Chondrocyte (in vitro differentiated cells): ENCODE results near the gene KCNAB2. TPM values are rescaled to one million over a fixed set of nuclear protein-coding genes. Genes with fewer than 3 reads are reported as not detected.
A peak's percentile ranks its signal among the peaks of the same experiment; 100 is the strongest.

ENCODE experiments used
- DNase-seq: peaks from one replicate; pipeline ENCODE4 v3.0.0; 2021; ENCODE audit warnings: mixed read lengths, low spot score
- H3K27ac Mint-ChIP-seq: one replicate; pipeline ENCODE4 v1.8.0; 2021; ENCODE audit warnings: mild to moderate bottlenecking, moderate library complexity, mixed read lengths; ENCODE audit not compliant: unreplicated experiment
- H3K27me3 Mint-ChIP-seq: 2 replicates; pipeline ENCODE4 v1.8.0; 2021; ENCODE audit warnings: low read depth, mixed read lengths
- H3K36me3 Mint-ChIP-seq: 2 replicates; pipeline ENCODE4 v1.8.0; 2021; ENCODE audit warnings: low read depth, mixed read lengths
- H3K4me1 Mint-ChIP-seq: 2 replicates; pipeline ENCODE4 v1.8.0; 2021; ENCODE audit warnings: low read depth, mild to moderate bottlenecking, mixed read lengths
- H3K4me3 Mint-ChIP-seq: one replicate; pipeline ENCODE4 v1.8.0; 2021; ENCODE audit warnings: mild to moderate bottlenecking, moderate library complexity, mixed read lengths; ENCODE audit not compliant: unreplicated experiment
- H3K9me3 Mint-ChIP-seq: 2 replicates; pipeline ENCODE4 v1.8.0; 2021; ENCODE audit warnings: low read depth, mixed read lengths
- total RNA-seq: library from RNA; stranded (reverse); gene quantifications from 3 replicates; pipeline ENCODE4 v1.2.1, GENCODE V29; 2021
- TF ChIP-seq, protein P1 (sequence below): fragments of 200-600 bp; sonication (generic); IDR thresholded peaks from 2 replicates; pipeline ENCODE4 v1.5.0; 2021; ENCODE audit warnings: antibody characterized with exemption, mild to moderate bottlenecking, moderate library complexity

Gene KCNAB2
- total RNA-seq, 1 donor from 2014 or later, result 5.2 TPM

DNA sequence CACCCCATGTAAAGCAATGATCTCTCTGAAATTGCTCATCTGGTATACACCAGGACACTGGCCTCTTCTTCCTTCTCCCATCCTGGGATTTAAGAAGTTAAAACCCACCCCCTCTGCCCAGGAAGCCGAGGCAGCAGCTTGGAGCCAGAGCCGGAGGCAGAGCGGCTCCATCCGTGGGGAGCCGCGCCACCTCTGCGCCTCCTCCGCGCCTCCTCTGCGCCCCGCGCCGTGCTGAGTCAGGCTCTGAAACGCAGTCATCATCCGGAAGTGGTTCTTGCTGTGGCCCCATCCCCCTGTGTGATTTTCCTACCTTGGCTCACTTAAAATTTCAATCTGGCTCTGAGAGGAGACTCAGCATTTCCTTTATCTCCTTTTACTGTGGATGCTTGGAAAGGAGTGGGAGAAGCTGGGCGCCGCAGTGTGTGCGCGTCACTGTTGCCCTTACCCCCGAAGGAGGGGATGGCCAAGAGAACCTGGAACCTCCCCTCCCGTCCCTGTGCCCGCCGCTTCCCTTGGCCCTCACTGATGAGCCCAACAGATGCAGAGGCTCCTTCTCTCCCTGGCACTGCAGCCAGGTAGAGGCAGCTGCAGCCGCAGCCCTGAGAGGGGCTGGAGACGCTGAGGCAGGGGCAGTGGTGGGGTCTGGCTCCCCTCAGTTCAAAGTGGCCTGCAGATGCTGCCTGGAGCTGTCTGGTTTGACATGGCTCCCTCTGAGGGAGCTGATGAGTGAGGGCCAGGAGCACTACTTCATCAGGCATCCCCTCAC is 38.2 kb upstream of the KCNAB2 start:
- H3K9me3 Mint-ChIP-seq, result no peaks in the 10 kb centered on the region
- TF ChIP-seq, protein P1, sequence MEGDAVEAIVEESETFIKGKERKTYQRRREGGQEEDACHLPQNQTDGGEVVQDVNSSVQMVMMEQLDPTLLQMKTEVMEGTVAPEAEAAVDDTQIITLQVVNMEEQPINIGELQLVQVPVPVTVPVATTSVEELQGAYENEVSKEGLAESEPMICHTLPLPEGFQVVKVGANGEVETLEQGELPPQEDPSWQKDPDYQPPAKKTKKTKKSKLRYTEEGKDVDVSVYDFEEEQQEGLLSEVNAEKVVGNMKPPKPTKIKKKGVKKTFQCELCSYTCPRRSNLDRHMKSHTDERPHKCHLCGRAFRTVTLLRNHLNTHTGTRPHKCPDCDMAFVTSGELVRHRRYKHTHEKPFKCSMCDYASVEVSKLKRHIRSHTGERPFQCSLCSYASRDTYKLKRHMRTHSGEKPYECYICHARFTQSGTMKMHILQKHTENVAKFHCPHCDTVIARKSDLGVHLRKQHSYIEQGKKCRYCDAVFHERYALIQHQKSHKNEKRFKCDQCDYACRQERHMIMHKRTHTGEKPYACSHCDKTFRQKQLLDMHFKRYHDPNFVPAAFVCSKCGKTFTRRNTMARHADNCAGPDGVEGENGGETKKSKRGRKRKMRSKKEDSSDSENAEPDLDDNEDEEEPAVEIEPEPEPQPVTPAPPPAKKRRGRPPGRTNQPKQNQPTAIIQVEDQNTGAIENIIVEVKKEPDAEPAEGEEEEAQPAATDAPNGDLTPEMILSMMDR, result no peak
- peak; percentile 66 for DNase-seq
- H3K27ac Mint-ChIP-seq, result no peak overlapping the region
- peaks cover 16% of the 10 kb centered on the region for H3K27me3 Mint-ChIP-seq
- no peak overlapping the region for H3K4me3 Mint-ChIP-seq
- H3K4me1 Mint-ChIP-seq, result no peaks in the 10 kb centered on the region
- H3K36me3 Mint-ChIP-seq, result no peaks in the 10 kb centered on the region

DNA sequence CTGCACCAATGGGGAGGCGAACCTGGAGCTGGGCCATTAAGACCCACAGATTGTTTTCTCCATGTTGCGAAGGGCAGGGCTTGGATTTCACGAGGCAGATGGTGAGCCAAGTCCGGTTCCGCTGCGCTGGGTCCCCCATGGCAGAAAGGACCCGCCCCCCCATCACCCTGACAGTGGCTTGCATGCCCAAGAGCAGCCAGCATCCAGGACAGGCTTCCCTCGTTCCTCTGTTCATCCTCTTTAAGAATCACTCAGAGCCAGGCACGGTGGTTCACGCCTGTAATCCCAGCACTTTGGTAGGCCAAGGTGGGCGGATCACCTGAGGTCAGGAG is 37.6 kb upstream of the KCNAB2 start:
- TF ChIP-seq, protein P1, result no peak
- no peaks in the 10 kb centered on the region for H3K36me3 Mint-ChIP-seq
- no peaks in the 10 kb centered on the region for H3K9me3 Mint-ChIP-seq
- no peaks in the 10 kb centered on the region for H3K4me1 Mint-ChIP-seq
- DNase-seq, result peak; percentile 47
- no peak overlapping the region for H3K27ac Mint-ChIP-seq
- no peak overlapping the region for H3K4me3 Mint-ChIP-seq
- peaks cover 14% of the 10 kb centered on the region for H3K27me3 Mint-ChIP-seq

DNA sequence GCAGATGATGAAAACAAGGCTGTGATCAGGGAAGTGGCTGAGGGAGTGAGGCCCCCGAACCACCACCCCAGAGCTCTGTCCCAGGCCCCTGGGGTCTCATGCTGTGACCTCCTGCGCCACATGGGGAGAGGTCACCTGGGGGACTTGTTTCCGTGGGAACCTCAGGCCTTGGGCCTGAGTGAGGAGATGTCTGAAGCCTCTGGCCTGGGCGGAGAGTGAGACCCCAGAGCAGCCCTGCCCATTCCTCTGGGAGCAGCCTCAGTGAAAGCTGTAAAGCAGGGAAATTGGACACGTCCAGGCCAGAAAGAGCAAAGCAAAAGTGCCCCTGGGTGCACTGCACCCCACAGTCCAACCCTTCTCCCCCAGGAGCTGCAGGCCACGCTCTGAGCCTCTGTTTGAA is 37.0 kb upstream of the KCNAB2 start:
- H3K27me3 Mint-ChIP-seq, result peaks cover 8% of the 10 kb centered on the region

DNA sequence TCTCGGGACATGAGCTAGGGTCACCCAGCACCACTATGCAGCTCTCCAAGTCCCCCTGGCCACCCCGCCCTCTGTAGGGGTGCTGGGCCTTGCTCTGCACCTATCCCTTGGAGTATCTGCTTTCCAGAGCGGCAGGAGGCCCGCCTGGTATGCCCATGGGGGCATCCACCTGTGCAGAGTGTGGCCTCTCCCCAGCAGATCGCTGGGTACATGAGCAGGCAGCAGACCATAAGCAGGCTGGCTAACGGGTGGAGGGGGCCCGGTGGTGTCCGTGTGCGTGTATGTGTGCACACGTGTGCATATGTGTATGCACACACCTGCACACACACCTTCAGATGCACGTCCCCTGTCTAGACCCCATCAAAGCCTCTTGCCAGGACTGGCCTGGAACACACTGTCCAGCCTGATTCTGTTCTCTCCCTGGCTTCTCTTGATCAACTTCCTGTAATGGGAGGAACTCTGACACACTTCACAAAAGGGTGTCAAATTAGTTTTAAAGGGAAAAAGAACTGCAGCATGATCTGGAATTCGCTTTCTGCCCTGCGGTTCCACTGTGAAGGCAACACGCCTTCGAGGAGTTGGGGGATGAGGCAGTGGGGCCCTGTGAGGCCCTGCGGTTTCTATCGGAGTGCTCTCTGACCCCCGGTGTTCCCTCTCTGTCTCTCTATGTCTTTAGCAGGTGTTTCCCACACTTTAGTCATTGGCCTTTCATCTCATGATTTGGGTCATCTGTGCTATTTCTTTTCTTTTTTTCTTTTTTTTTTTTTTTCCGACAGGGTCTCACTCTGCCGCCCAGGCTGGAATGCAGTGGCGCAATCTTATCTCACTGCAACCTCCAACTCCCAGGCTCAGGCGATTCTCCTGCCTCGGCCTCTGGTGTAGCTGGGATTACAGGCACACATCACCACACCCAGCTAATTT is 36.3 kb upstream of the KCNAB2 start:
- no peaks in the 10 kb centered on the region for H3K9me3 Mint-ChIP-seq
- H3K4me3 Mint-ChIP-seq, result no peak overlapping the region
- no peaks in the 10 kb centered on the region for H3K36me3 Mint-ChIP-seq
- DNase-seq, result peak; percentile 83
- peaks cover 4% of the 10 kb centered on the region for H3K27me3 Mint-ChIP-seq
- TF ChIP-seq, protein P1, result no peak
- H3K27ac Mint-ChIP-seq, result no peak overlapping the region
- no peaks in the 10 kb centered on the region for H3K4me1 Mint-ChIP-seq

More for the DNA sequence above, 37.0 kb upstream of the KCNAB2 start:
- no peaks in the 10 kb centered on the region for H3K36me3 Mint-ChIP-seq
- no peaks in the 10 kb centered on the region for H3K9me3 Mint-ChIP-seq
- DNase-seq, result peak; percentile 68
- no peak overlapping the region for H3K4me3 Mint-ChIP-seq
- TF ChIP-seq, protein P1, result no peak
- H3K4me1 Mint-ChIP-seq, result no peaks in the 10 kb centered on the region
- no peak overlapping the region for H3K27ac Mint-ChIP-seq

DNA sequence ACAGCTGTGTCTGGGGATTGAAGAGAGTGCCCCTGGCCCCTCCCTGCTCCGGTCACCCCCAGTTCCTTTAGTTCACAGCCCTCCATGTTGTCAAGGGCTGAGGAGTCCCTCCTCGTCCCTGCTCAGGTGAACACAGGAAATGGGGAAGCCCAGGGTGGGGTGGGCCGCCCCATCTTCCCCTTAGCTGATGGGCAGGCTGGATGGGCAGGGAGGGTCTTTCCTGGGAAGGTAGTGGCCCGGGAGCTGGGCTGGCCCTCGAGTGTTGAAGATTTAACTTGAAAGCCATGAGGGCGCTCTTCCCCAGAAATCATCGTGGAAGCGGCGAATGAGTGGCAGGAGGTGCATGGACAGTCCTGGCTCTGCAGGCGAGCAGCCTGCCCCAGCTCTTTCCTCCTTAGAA is 35.1 kb upstream of the KCNAB2 start:
- DNase-seq, result peak; percentile 40
- Mint-ChIP-seq H3K27me3 (peaks cover 4% of the 10 kb centered on the region), H3K9me3 (no peaks in the 10 kb centered on the region), H3K27ac (no peak overlapping the region), H3K36me3 (no peaks in the 10 kb centered on the region), H3K4me1 (no peaks in the 10 kb centered on the region), H3K4me3 (no peak overlapping the region)
- TF ChIP-seq, protein P1, result no peak
